Testis (tissue), 3 donors: Measurements from ENCODE around the gene ST6GALNAC5. TPM values are rescaled to one million over a fixed set of nuclear protein-coding genes. Genes with fewer than 3 reads are reported as not detected.

Experiments used
- DNase-seq: peaks from one replicate; pipeline ENCODE4 v3.0.0-alpha.2; 2019
- H3K27ac ChIP-seq, 2 donors: fragments of 200-600 bp; sonication (generic); one replicate each; pipeline ENCODE4 v1.5.1; 2019
- H3K27me3 ChIP-seq: fragments of 200-600 bp; sonication (generic); one replicate; pipeline ENCODE4 v1.5.1; 2019
- H3K36me3 ChIP-seq: fragments of 200-600 bp; sonication (generic); one replicate; pipeline ENCODE4 v1.5.1; 2017; ENCODE audit warnings: low read depth; ENCODE audit errors: missing control alignments
- H3K4me1 ChIP-seq: fragments of 200-600 bp; sonication (generic); one replicate; pipeline ENCODE4 v1.5.1; 2019
- H3K4me3 ChIP-seq, 2 donors: fragments of 200-600 bp; sonication (generic); one replicate each; pipeline ENCODE4 v1.5.1; 2017 to 2019
- H3K9me3 ChIP-seq: fragments of 200-600 bp; sonication (generic); one replicate; pipeline ENCODE4 v1.5.1; 2017
- CTCF ChIP-seq, 3 experiments: fragments of 450-650 bp in 2 of 3; fragments of 200-600 bp in 1 of 3; sonication (generic) in 1 of 3; IDR thresholded peaks; one replicate each; pipeline ENCODE4 v1.5.1; 2016 to 2019; ENCODE audit warnings: antibody characterized with exemption in 3 of 3, mild to moderate bottlenecking in 2 of 3, moderate library complexity in 1 of 3
- POLR2A ChIP-seq: fragments of 450-650 bp; IDR thresholded peaks from one replicate; pipeline ENCODE4 v1.6.1; 2017; ENCODE audit warnings: antibody characterized with exemption, mild to moderate bottlenecking, moderate library complexity
- WGBS, 2 donors: methylation state at CpG; one replicate each; pipeline ENCODE4 v1.1.5; 2018; 5-methylcytosine and 5-hydroxymethylcytosine counted together
- intact Hi-C: fragments of 100-400 bp; cut with DNase I; formaldehyde crosslinking; loops from one replicate; pipeline ENCODE4 v1.15.1; 2023; ENCODE audit warnings: low total_unique reads
- polyA plus RNA-seq: library from polyadenylated mRNA; stranded (reverse); fragments of 350-450 nt; fragmentation: Illumina TruSeq; extraction: RNeasy Lipid Tissue Mini Kit (QIAGEN cat#74804); gene quantifications from one replicate; pipeline ENCODE4 v1.2.3, GENCODE V29; 2014; ENCODE audit warnings: low read depth, low replicate concordance; ENCODE audit not compliant: insufficient read depth
- total RNA-seq, 2 donors: library from RNA; depleted of rRNA; stranded (reverse); fragments of >200 nt; gene quantifications; one replicate each; pipeline ENCODE4 v1.2.3, GENCODE V29; 2016

ST6GALNAC5 gene
- total and polyA plus RNA-seq, 3 donors from 2014 or later = 3.1 to 26.6 (median 11.1) TPM

GRCh38 chr1:76827066-76827465 is 40.2 kb upstream of the ST6GALNAC5 start:
- no peak for DNase-seq
- no peaks in the 10 kb centered on the region for H3K27me3 ChIP-seq
- no peak overlapping the region for H3K27ac ChIP-seq
- H3K36me3 ChIP-seq = no peaks in the 10 kb centered on the region
- intact Hi-C loops = no loop called here
- no peaks in the 10 kb centered on the region for H3K4me1 ChIP-seq
- TF ChIP-seq CTCF (IDR thresholded peaks at IDR 0.05) (no peak), POLR2A (no peak)
- WGBS, 2 donors = 69 to 72% methylated on average over 2 of the region's 2 CpGs
- H3K9me3 ChIP-seq = no peaks in the 10 kb centered on the region
- no peak overlapping the region for H3K4me3 ChIP-seq

- H3K9me3 ChIP-seq = no peaks in the 10 kb centered on the region
Measured at GRCh38 chr1:76830373-76830772, 36.9 kb upstream of the ST6GALNAC5 start.

GRCh38 chr1:76832521-76832920 is 34.8 kb upstream of the ST6GALNAC5 start:
- no peak overlapping the region for H3K27ac ChIP-seq
- no peaks in the 10 kb centered on the region for H3K9me3 ChIP-seq
- intact Hi-C loops = no loop called here

More at GRCh38 chr1:76830373-76830772, 36.9 kb upstream of the ST6GALNAC5 start:
- H3K4me1 ChIP-seq = no peaks in the 10 kb centered on the region
- DNase-seq = no peak
- H3K4me3 ChIP-seq = no peak overlapping the region
- 52 to 55% methylated on average over 6 of the region's 6 CpGs for WGBS, 2 donors
- intact Hi-C loops = no loop called here
- TF ChIP-seq CTCF (IDR thresholded peaks at IDR 0.05) = no peak
- no peak for TF ChIP-seq POLR2A
- no peak overlapping the region for H3K27ac ChIP-seq
- H3K27me3 ChIP-seq = no peaks in the 10 kb centered on the region
- no peaks in the 10 kb centered on the region for H3K36me3 ChIP-seq

GRCh38 chr1:76833151-76833550 is 34.1 kb upstream of the ST6GALNAC5 start:
- H3K36me3 ChIP-seq = no peaks in the 10 kb centered on the region
- no peaks in the 10 kb centered on the region for H3K27me3 ChIP-seq
- WGBS, 2 donors = 92 to 93% methylated on average over 1 of the region's 1 CpG
- H3K9me3 ChIP-seq = no peaks in the 10 kb centered on the region
- TF ChIP-seq POLR2A (no peak), CTCF (IDR thresholded peaks at IDR 0.05) (no peak)
- intact Hi-C loops = no loop called here
- H3K4me1 ChIP-seq = no peaks in the 10 kb centered on the region
- H3K27ac ChIP-seq = no peak overlapping the region
- no peak overlapping the region for H3K4me3 ChIP-seq
- DNase-seq = no peak

More at GRCh38 chr1:76832521-76832920, 34.8 kb upstream of the ST6GALNAC5 start:
- Histone ChIP-seq H3K4me3 (no peak overlapping the region), H3K4me1 (no peaks in the 10 kb centered on the region), H3K27me3 (no peaks in the 10 kb centered on the region), H3K36me3 (no peaks in the 10 kb centered on the region)
- no peak for DNase-seq
- no peak for TF ChIP-seq CTCF (IDR thresholded peaks at IDR 0.05)
- TF ChIP-seq POLR2A = no peak

GRCh38 chr1:76833856-76834255 is 33.4 kb upstream of the ST6GALNAC5 start:
- Histone ChIP-seq H3K36me3 (no peaks in the 10 kb centered on the region), H3K4me1 (no peaks in the 10 kb centered on the region), H3K27me3 (no peaks in the 10 kb centered on the region), H3K27ac (no peak overlapping the region), H3K4me3 (no peak overlapping the region), H3K9me3 (no peaks in the 10 kb centered on the region)
- no peak for DNase-seq
- intact Hi-C loops = no loop called here
- no peak for TF ChIP-seq POLR2A
- TF ChIP-seq CTCF (IDR thresholded peaks at IDR 0.05) = no peak
- 88 to 91% methylated on average over 2 of the region's 2 CpGs for WGBS, 2 donors
